Measurements from ENCODE around the gene CDC6. TPM values are rescaled to one million over a fixed set of nuclear protein-coding genes. Genes with fewer than 3 reads are reported as not detected.
A peak's percentile ranks its signal among the peaks of the same experiment; 100 is the strongest.

CDC6 gene
- total RNA-seq, 1 experiment from 2014 or later = 96.8 TPM

DNA sequence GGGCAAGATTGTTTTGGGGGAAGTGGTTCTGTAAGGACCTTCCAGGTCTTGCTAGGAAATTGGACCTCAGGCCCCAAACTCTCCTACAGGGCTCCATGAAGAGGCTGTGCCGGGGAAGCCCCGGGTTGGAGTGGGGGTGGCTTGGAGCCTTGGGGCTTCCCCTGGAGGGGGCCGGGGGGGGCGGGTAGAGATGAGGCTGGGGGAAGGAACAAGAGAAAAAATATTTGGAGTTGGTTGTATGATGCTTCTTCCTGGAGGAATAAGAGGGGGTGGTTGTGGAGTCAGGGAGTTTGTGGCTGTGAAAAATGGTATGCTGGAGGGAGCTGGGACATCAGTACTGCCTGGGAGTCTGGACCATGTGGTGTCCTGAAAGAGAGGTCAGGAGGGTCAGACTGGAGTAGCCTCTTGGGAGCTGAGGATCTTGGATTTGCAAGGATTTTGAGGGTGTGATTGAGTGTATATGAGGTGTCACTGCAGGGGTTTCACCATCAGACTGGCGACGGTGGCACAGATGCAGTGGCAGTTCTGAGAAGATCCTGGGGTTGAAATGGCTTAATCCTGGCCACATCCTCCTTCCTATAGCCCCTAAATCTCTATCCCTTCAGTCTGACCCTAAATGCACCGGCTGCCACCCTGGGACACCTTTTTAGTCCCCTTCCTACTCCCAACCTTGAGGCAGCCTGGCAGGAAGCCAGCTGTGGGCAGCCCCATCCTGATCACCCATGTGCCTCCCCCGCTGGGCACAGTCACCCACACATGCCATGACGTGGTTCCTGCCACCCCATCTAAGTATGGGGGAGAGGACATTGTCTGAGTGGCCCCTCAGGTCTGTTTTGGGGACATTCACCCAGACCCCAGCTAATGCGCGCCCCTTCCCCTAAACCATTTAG, 32.2 kb downstream of the CDC6 start:
- peaks cover 76% of the 10 kb centered on the region for H3K4me1 Mint-ChIP-seq (ENCODE audit: insufficient read depth, unreplicated experiment)
- no peaks in the 10 kb centered on the region for H3K27me3 Mint-ChIP-seq (ENCODE audit: insufficient read depth, unreplicated experiment)
- ChIA-PET CTCF (interaction anchor here (0.6 to 1.1 kb wide), 6 partner anchors 8 to 95 kb away, joined by 3 to 7 read pairs (median 3); no protein-coding TSS in a partner anchor), POLR2A (interaction anchor here (0.8 to 2.8 kb wide), 4 partner anchors 11 to 22 kb away, joined by 3 to 11 read pairs (median 4); no protein-coding TSS in a partner anchor)
- no peaks in the 10 kb centered on the region for H3K9me3 Mint-ChIP-seq (ENCODE audit: unreplicated experiment)
- H3K36me3 Mint-ChIP-seq (ENCODE audit: insufficient read depth, unreplicated experiment) = peaks cover 5% of the 10 kb centered on the region
- no peak overlapping the region for H3K27ac Mint-ChIP-seq (ENCODE audit: low read depth, unreplicated experiment)
- intact Hi-C loops (cut with micrococcal nuclease) = no loop called here
- BruUV-seq (replicated peaks) = no TSS peak
- DNase-seq (ENCODE audit: unreplicated experiment) = no peak
- peak overlapping the region; percentile 81 for H3K4me3 Mint-ChIP-seq (ENCODE audit: unreplicated experiment)
- TF ChIP-seq, protein P1, sequence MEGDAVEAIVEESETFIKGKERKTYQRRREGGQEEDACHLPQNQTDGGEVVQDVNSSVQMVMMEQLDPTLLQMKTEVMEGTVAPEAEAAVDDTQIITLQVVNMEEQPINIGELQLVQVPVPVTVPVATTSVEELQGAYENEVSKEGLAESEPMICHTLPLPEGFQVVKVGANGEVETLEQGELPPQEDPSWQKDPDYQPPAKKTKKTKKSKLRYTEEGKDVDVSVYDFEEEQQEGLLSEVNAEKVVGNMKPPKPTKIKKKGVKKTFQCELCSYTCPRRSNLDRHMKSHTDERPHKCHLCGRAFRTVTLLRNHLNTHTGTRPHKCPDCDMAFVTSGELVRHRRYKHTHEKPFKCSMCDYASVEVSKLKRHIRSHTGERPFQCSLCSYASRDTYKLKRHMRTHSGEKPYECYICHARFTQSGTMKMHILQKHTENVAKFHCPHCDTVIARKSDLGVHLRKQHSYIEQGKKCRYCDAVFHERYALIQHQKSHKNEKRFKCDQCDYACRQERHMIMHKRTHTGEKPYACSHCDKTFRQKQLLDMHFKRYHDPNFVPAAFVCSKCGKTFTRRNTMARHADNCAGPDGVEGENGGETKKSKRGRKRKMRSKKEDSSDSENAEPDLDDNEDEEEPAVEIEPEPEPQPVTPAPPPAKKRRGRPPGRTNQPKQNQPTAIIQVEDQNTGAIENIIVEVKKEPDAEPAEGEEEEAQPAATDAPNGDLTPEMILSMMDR (IDR thresholded peaks at IDR 0.05; ENCODE audit: unreplicated experiment) = no peak

DNA sequence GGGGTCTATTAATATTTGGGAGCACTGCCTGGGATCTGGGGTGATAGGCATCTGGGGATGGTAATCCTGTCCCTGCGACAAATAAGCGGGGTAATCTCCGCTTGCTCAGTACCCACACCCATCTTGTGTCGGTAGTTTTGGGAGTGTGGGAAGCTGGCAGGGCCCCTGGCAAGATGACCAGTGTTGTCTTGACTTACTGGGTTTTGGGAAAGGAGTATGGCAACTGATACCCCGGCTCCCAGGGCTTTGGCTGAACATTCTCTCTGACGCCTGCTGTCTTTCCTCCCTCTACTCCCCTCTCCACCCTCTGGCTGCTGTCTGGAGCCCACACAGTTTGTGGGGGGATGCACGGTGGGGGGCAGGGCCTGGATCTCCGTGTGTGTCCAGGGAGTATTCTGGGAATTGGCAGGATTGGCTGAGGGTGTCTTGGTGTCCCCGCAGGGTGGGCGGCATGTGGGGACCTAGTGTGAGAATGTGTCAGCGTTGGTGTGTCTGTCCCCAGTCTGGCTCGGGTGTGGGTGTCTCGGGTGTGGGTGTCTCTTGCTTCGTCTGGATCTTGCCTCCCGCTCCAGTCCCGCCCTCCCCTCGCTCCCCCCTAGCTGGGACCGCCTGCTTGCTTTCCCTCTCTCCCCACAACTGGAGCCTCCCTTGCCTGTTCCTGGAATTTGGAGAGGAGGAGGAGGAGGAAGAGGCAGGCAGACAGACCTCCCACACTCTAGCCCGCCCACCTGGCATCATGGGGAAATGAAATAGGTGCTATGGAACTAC, 33.3 kb downstream of the CDC6 start:
- intact Hi-C loops (cut with micrococcal nuclease) = no loop called here
- H3K9me3 Mint-ChIP-seq (ENCODE audit: unreplicated experiment) = no peaks in the 10 kb centered on the region
- no peak overlapping the region for H3K4me3 Mint-ChIP-seq (ENCODE audit: unreplicated experiment)
- ChIA-PET POLR2A (no interaction called here), CTCF (interaction anchor here (1.1 kb wide), 1 partner anchor 18 kb away, joined by 3 read pairs; no protein-coding TSS in a partner anchor)
- H3K27ac Mint-ChIP-seq (ENCODE audit: low read depth, unreplicated experiment) = no peak overlapping the region
- H3K4me1 Mint-ChIP-seq (ENCODE audit: insufficient read depth, unreplicated experiment) = peaks cover 73% of the 10 kb centered on the region
- no peaks in the 10 kb centered on the region for H3K27me3 Mint-ChIP-seq (ENCODE audit: insufficient read depth, unreplicated experiment)
- TF ChIP-seq, protein P1 (IDR thresholded peaks at IDR 0.05; ENCODE audit: unreplicated experiment) = no peak
- BruUV-seq (replicated peaks) = no TSS peak
- DNase-seq (ENCODE audit: unreplicated experiment) = no peak
- H3K36me3 Mint-ChIP-seq (ENCODE audit: insufficient read depth, unreplicated experiment) = peaks cover 8% of the 10 kb centered on the region

DNA sequence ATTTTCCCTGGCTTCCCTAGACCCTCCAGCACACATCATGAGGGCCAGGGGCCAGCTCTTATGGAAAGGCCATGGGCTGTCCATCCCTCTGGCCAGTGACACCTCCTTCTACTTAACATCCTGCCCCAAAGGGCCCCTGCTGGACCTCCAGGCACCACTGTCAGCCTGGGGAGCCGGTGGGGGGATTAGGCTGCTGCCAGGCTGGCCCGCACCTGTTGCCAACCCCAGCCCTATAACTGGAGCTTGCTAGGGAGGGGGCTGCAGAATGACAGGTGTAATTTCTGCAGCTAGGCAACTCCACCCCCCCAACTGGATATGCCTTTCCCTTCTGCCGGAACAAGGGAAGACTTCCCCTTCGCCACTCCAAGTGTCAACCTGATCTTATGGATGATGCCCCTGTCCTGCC, 33.8 kb downstream of the CDC6 start:
- DNase-seq (ENCODE audit: unreplicated experiment) = no peak
- ChIA-PET CTCF (no interaction called here), POLR2A (interaction anchor here (0.9 kb wide), 1 partner anchor 11 kb away, joined by 3 read pairs; no protein-coding TSS in a partner anchor)
- H3K27me3 Mint-ChIP-seq (ENCODE audit: insufficient read depth, unreplicated experiment) = no peaks in the 10 kb centered on the region
- H3K9me3 Mint-ChIP-seq (ENCODE audit: unreplicated experiment) = no peaks in the 10 kb centered on the region
- TF ChIP-seq, protein P1 (IDR thresholded peaks at IDR 0.05; ENCODE audit: unreplicated experiment) = no peak
- peaks cover 73% of the 10 kb centered on the region for H3K4me1 Mint-ChIP-seq (ENCODE audit: insufficient read depth, unreplicated experiment)
- peaks cover 8% of the 10 kb centered on the region for H3K36me3 Mint-ChIP-seq (ENCODE audit: insufficient read depth, unreplicated experiment)
- intact Hi-C loops (cut with micrococcal nuclease) = no loop called here
- BruUV-seq (replicated peaks) = no TSS peak
- H3K4me3 Mint-ChIP-seq (ENCODE audit: unreplicated experiment) = peak overlapping the region; percentile 52
- peak overlapping the region; percentile 87 for H3K27ac Mint-ChIP-seq (ENCODE audit: low read depth, unreplicated experiment)

DNA sequence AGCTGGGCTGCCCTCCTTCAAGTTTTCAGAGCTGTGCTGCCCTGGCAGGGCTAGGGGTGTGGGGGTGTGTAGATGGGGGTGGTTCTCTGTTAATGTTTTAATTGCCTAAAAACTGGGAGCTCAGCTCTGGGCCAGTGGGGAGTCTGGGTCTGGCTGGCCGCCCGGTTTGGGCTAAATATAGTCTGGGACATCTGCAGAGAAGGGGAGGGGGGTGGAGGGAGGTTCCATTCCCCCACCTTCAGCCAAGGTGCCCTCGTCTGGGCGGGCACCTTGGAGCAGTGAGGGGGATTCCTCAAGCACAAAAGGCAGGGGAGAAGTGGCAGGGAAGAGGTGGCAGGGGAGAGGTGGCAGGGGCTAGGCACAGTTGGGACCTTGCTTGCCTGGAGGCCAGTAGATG, 34.3 kb downstream of the CDC6 start:
- no peak for DNase-seq (ENCODE audit: unreplicated experiment)
- Mint-ChIP-seq H3K4me1 (ENCODE audit: insufficient read depth, unreplicated experiment) (peaks cover 72% of the 10 kb centered on the region), H3K9me3 (ENCODE audit: unreplicated experiment) (no peaks in the 10 kb centered on the region), H3K27me3 (ENCODE audit: insufficient read depth, unreplicated experiment) (no peaks in the 10 kb centered on the region), H3K27ac (ENCODE audit: low read depth, unreplicated experiment) (peak overlapping the region; percentile 87), H3K4me3 (ENCODE audit: unreplicated experiment) (peak overlapping the region; percentile 52), H3K36me3 (ENCODE audit: insufficient read depth, unreplicated experiment) (peaks cover 8% of the 10 kb centered on the region)
- BruUV-seq (replicated peaks) = no TSS peak
- ChIA-PET CTCF (no interaction called here), POLR2A (interaction anchor here (0.9 to 1.2 kb wide), 2 partner anchors 8 to 11 kb away, joined by 3 to 5 read pairs; no protein-coding TSS in a partner anchor)
- intact Hi-C loops (cut with micrococcal nuclease) = no loop called here
- TF ChIP-seq, protein P1 (IDR thresholded peaks at IDR 0.05; ENCODE audit: unreplicated experiment) = no peak

All from MCF 10A (cell line).